Measurements from ENCODE around the gene FOSL1. TPM values are rescaled to one million over a fixed set of nuclear protein-coding genes. Genes with fewer than 3 reads are reported as not detected.

The FOSL1 gene
- total RNA-seq, 1 experiment from 2014 or later, result 2.7 TPM

GRCh38 chr11:65888163-65888814, 11.9 kb downstream of the FOSL1 start, which contains the start of gene FIBP:
Gene FIBP, minus strand, starts transcription at chr11:65888471. Its CDS starts 53 bp downstream, at chr11:65888418.
- H3K4me3 Mint-ChIP-seq (ENCODE audit: unreplicated experiment), result peak within 1 kb of the TSS; percentile 82
- intact Hi-C loops (cut with micrococcal nuclease; ENCODE audit: unreplicated experiment), result loop anchor here (1.0 kb wide), 5 partner anchors 12 to 176 kb away; partner anchors contain the start of genes BANF1, EIF1AD, FOSL1 and KAT5
- Histone ChIP-seq H3K4me3 (ENCODE audit: low read depth, low read length) (peak within 1 kb of the TSS; percentile 68), H3K36me3 (ENCODE audit: control insufficient read depth, insufficient read depth, low read length) (peaks cover 3% of the 10 kb centered on the region), H3K27me3 (replicated peaks; ENCODE audit: control insufficient read depth, insufficient read depth, low read length) (no peaks in the 10 kb centered on the region), H3K4me1 (peaks cover 31% of the 10 kb centered on the region), H3K9me3 (no peaks in the 10 kb centered on the region)
- H3K4me1 Mint-ChIP-seq (ENCODE audit: low read depth, unreplicated experiment), result peaks cover 33% of the 10 kb centered on the region
- no peaks in the 10 kb centered on the region for H3K9me3 Mint-ChIP-seq (ENCODE audit: unreplicated experiment)
- TF ChIP-seq CTCF (IDR thresholded peaks at IDR 0.05; ENCODE audit: insufficient read depth in 1 of 2, low read depth in 1 of 2, low read length in 1 of 2, severe bottlenecking in 1 of 2, unreplicated experiment in 1 of 2), result peak; percentile 76 to 93
- H3K27me3 Mint-ChIP-seq (ENCODE audit: insufficient read depth, unreplicated experiment), result no peaks in the 10 kb centered on the region
- H3K27ac Mint-ChIP-seq (ENCODE audit: unreplicated experiment), result peak within 1 kb of the TSS; percentile 69
- peaks cover 56% of the 10 kb centered on the region for H3K36me3 Mint-ChIP-seq (ENCODE audit: insufficient read depth, unreplicated experiment)
- ChIA-PET POLR2A (interaction anchor here (0.5 to 3.1 kb wide), 19 partner anchors 10 to 424 kb away, joined by 3 to 43 read pairs (median 6); partner anchors contain the start of genes BANF1, CFL1, EIF1AD and KAT5), CTCF (interaction anchor here (0.5 to 7.8 kb wide), 81 partner anchors 9 to 1071 kb away, joined by 3 to 241 read pairs (median 5); partner anchors contain the start of genes AP5B1, BANF1, CFL1 and CTSW)
- no TSS peak for BruUV-seq (replicated peaks)
- peak; percentile 98 for DNase-seq

- H3K27ac Mint-ChIP-seq (ENCODE audit: unreplicated experiment), result peak overlapping the region; percentile 69
- H3K36me3 ChIP-seq (ENCODE audit: control insufficient read depth, insufficient read depth, low read length), result peaks cover 4% of the 10 kb centered on the region
- ChIA-PET POLR2A (interaction anchor here (0.5 to 3.1 kb wide), 18 partner anchors 10 to 425 kb away, joined by 3 to 43 read pairs (median 6); partner anchors contain the start of genes BANF1, CFL1, EIF1AD and KAT5), CTCF (interaction anchor here (0.5 to 7.8 kb wide), 78 partner anchors 9 to 1071 kb away, joined by 3 to 241 read pairs (median 5); partner anchors contain the start of genes AP5B1, BANF1, CFL1 and CTSW)
- H3K27me3 ChIP-seq (replicated peaks; ENCODE audit: control insufficient read depth, insufficient read depth, low read length), result no peaks in the 10 kb centered on the region
- H3K4me1 ChIP-seq, result peaks cover 31% of the 10 kb centered on the region
- BruUV-seq (replicated peaks), result TSS peak; percentile 38
- H3K4me3 Mint-ChIP-seq (ENCODE audit: unreplicated experiment), result peak overlapping the region; percentile 82
- no peaks in the 10 kb centered on the region for H3K9me3 Mint-ChIP-seq (ENCODE audit: unreplicated experiment)
- H3K36me3 Mint-ChIP-seq (ENCODE audit: insufficient read depth, unreplicated experiment), result peaks cover 56% of the 10 kb centered on the region
- TF ChIP-seq CTCF (IDR thresholded peaks at IDR 0.05; ENCODE audit: insufficient read depth in 1 of 2, low read depth in 1 of 2, low read length in 1 of 2, severe bottlenecking in 1 of 2, unreplicated experiment in 1 of 2), result no peak
- intact Hi-C loops (cut with micrococcal nuclease; ENCODE audit: unreplicated experiment), result loop anchor here (1.0 kb wide), 5 partner anchors 13 to 175 kb away; partner anchors contain the start of genes BANF1, EIF1AD, FOSL1 and KAT5
- H3K4me1 Mint-ChIP-seq (ENCODE audit: low read depth, unreplicated experiment), result peaks cover 31% of the 10 kb centered on the region
- no peak for DNase-seq
- peak overlapping the region; percentile 68 for H3K4me3 ChIP-seq (ENCODE audit: low read depth, low read length)
- no peaks in the 10 kb centered on the region for H3K27me3 Mint-ChIP-seq (ENCODE audit: insufficient read depth, unreplicated experiment)
- no peaks in the 10 kb centered on the region for H3K9me3 ChIP-seq
Observed at GRCh38 chr11:65887723-65888162, 12.4 kb downstream of the FOSL1 start.

All from Caco-2 (cell line).